ENCODE results near the gene TADA3.

Gene TADA3

DNA sequence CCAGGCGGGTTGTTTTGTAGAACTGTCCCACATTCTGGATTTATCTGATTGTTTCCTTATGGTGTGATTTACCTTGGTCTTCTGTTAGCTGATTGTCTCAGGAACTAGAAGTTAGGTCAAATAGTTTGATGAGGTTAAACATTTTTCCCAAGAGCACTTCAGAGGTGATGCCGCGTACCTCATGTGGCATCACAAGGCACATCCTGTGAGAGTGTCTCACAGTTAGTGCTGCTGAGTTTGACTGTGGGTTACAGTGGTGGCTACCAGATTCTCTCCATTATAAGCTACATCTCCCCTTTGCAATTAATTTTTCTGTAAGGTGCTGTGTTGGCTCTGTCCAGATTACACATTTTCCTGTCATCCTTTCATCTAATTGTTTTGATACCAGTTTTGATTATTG lies 39.0 kb upstream of the TADA3 start:
- TF ChIP-seq, protein P1, sequence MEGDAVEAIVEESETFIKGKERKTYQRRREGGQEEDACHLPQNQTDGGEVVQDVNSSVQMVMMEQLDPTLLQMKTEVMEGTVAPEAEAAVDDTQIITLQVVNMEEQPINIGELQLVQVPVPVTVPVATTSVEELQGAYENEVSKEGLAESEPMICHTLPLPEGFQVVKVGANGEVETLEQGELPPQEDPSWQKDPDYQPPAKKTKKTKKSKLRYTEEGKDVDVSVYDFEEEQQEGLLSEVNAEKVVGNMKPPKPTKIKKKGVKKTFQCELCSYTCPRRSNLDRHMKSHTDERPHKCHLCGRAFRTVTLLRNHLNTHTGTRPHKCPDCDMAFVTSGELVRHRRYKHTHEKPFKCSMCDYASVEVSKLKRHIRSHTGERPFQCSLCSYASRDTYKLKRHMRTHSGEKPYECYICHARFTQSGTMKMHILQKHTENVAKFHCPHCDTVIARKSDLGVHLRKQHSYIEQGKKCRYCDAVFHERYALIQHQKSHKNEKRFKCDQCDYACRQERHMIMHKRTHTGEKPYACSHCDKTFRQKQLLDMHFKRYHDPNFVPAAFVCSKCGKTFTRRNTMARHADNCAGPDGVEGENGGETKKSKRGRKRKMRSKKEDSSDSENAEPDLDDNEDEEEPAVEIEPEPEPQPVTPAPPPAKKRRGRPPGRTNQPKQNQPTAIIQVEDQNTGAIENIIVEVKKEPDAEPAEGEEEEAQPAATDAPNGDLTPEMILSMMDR (IDR thresholded peaks at IDR 0.05; ENCODE audit: extremely low read depth, missing control alignments), result no peak
- DNase-seq (ENCODE audit: low spot score), result no peak

GRCh38 chr3:9828801-9829755 lies 36.8 kb upstream of the TADA3 start:
- TF ChIP-seq, protein P1 (IDR thresholded peaks at IDR 0.05; ENCODE audit: extremely low read depth, missing control alignments), result no peak
- DNase-seq (ENCODE audit: low spot score), result no peak

GRCh38 chr3:9826815-9827573 lies 34.7 kb upstream of the TADA3 start:
- TF ChIP-seq, protein P1 (IDR thresholded peaks at IDR 0.05; ENCODE audit: extremely low read depth, missing control alignments), result no peak
- no peak for DNase-seq (ENCODE audit: low spot score)

DNA sequence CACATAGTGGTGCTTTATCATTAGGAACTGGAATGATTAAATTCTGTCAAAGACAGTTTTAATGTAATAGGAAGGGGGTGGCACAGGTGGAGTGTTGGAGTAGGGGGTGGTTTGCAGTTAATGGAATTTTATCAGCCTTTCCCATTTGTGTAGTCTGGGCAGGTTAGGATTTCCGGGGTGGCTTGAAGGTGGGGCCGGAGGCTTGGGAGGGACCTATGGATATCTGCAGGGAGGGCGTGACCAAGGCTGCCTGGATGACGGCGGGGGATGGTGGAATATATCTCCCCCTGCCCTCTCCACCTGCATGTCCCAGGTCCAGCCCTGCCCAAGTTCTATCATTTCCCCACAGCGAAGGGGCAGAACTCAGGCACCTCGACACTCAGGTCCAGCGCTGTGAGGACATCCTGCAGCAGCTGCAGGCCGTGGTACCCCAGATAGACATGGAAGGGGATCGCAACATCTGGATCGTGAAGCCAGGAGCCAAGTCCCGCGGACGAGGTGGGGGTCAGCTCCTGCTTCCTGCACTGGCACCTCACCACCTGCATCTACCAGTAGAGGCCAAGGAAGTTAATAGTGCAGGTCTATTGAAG lies 33.3 kb upstream of the TADA3 start:
- TF ChIP-seq, protein P1 (IDR thresholded peaks at IDR 0.05; ENCODE audit: extremely low read depth, missing control alignments), result no peak
- no peak for DNase-seq (ENCODE audit: low spot score)

DNA sequence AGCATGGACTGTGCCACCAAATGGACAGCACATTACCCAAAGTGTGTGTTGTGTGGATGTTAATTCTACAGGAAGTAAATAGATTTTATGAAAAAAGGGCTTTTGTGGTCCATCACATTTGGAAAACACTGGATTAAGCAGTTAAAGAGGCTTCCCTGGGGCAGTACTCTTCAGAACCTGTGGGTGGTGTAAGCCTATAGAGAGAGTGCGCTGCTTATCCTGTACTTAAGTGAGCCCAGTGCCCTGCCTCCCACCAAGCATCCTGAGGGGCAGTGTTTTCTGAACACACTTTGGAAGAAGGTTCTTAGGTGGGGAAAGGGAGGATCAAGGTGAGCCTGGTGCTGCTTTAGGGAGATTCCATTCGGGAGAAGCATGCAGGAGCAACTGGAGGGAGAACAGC lies 28.7 kb upstream of the TADA3 start:
- DNase-seq (ENCODE audit: low spot score), result no peak
- TF ChIP-seq, protein P1 (IDR thresholded peaks at IDR 0.05; ENCODE audit: extremely low read depth, missing control alignments), result no peak

DNA sequence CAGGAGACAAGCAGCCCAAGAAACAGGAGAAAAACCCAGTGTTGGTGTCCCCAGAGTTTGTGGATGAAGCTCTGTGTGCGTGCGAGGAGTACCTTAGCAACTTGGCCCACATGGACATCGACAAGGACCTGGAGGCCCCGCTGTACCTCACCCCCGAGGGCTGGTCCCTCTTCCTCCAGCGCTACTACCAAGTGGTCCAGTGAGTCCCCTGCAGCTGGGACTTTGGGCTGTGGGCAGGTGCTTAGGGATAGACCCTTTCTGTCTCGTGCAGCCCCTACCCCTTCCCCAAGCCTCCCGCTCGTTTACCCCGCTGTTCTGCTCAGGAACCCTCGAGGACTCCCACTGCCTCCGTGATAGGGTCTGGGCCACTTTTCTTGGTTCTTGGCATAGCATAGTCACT lies 28.3 kb upstream of the TADA3 start:
- no peak for DNase-seq (ENCODE audit: low spot score)
- TF ChIP-seq, protein P1 (IDR thresholded peaks at IDR 0.05; ENCODE audit: extremely low read depth, missing control alignments), result no peak
